ENCODE measurements around the gene EIF2B4.
A peak's percentile ranks its signal among the peaks of the same experiment; 100 is the strongest.

The EIF2B4 gene

GRCh38 chr2:27370026-27370815, at the start of gene EIF2B4, which contains the start of gene SNX17:
EIF2B4 (minus strand) TSS chr2:27370338; CDS start chr2:27370314, 24 bp downstream.
SNX17 (plus strand) TSS chr2:27370616; CDS start chr2:27370744, 128 bp downstream.
- peak; percentile 100 for DNase-seq

DNA sequence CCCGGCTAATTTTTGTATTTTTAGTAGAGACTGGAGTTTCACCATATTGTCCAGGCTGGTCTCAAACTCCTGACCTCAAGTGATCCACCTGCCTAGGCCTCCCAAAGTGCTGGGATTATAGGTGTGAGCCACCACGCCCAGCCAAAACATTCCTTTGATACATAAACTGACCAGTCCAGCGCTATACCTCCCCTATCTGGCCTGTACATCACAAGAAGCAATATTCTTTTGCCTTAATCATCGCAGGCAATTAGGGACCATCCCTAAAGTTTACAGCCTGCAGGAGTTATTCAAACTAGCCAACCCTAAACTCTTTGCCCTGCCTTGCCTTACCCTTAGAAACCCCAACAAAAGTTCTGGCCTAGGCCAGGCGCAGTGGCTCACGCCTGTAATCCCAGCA, 46.0 kb upstream of the EIF2B4 start:
- DNase-seq = no peak

DNA sequence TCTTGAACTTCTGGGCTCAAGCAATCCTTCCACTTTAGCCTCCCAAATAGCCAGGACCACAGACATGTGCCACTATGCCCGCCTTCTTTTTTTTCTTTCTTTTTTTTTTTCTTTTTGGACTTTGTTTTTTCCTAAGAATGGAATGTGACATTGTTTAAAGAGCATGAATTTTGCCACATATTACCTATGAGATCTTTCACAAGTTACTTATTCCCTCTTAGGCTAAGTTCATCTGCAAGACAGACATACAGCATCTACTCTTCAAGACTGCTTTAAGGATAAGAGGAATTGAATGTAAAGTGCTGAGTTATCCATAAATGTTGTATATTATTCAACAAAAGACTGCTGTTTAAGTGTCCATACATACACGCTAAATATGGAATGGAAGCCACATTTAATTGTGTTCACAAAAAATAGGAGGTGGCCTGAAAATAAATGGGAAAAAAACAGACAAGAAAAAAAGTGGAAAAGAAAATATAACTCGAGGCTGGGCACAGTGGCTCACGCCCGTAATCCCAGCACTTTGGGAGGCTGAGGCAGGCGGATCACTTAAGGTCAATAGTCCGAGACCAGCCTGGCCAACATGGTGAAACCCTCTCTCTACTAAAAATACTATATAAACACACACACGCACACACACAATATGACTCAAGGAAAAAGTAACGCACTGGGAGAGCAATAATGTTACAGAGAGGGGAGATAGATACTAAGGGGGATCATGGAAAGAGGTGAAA, 42.4 kb upstream of the EIF2B4 start:
- DNase-seq = no peak

GRCh38 chr2:27409321-27410073, 39.4 kb upstream of the EIF2B4 start, which contains the start of gene PPM1G:
PPM1G (minus strand) TSS chr2:27409591; CDS start chr2:27409422, 169 bp downstream.
- DNase-seq = peak; percentile 98

GRCh38 chr2:27408601-27409320, 38.6 kb upstream of the EIF2B4 start:
- DNase-seq = no peak

DNA sequence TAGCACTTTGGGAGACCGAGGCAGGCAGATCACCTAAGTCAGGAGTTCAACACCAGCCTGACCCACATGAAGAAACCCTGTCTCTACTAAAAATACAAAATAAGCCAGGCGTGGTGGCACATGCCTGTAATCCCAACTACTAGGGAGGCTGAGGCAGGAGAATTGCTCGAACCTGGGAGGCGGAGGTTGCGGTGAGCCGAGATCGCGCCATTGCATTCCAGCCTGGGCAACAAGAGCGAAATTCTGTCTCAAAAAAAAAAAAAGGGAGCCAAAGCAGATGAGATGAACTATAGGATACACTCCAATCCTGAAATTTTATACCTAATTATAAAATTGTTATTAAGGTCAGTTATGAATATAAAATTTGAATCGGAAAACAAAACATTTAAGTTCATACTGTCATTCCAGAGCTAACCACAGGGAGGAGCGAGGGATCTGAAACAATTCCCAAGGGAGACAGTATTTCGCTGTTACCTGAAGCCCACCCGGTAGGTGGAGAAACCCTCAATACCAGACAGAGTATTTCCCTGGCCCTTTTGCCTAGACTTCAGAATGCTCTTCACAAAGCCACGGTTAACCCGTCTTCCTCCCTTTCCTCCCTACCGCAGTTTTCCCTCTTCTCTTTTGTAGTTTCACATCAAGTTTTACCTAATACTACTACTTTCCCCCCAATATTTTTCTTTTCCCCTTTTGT, 37.8 kb upstream of the EIF2B4 start:
- DNase-seq = no peak

GRCh38 chr2:27400348-27401135, 30.4 kb upstream of the EIF2B4 start:
- DNase-seq = no peak

GRCh38 chr2:27398962-27399361, 28.8 kb upstream of the EIF2B4 start:
- DNase-seq = no peak

GRCh38 chr2:27393225-27393624, 23.1 kb upstream of the EIF2B4 start:
- DNase-seq = no peak

- no peak for DNase-seq
Measured at GRCh38 chr2:27390822-27391679, 20.9 kb upstream of the EIF2B4 start.

- DNase-seq = no peak
Measured at GRCh38 chr2:27381577-27382181, 11.5 kb upstream of the EIF2B4 start.

GRCh38 chr2:27380626-27381545, 10.7 kb upstream of the EIF2B4 start, which contains the start of gene ZNF513:
ZNF513 (minus strand) TSS chr2:27380734; CDS start chr2:27380526, 208 bp downstream.
- peak; percentile 85 for DNase-seq

- DNase-seq = no peak
Measured at GRCh38 chr2:27379836-27380625, 9.9 kb upstream of the EIF2B4 start.

DNA sequence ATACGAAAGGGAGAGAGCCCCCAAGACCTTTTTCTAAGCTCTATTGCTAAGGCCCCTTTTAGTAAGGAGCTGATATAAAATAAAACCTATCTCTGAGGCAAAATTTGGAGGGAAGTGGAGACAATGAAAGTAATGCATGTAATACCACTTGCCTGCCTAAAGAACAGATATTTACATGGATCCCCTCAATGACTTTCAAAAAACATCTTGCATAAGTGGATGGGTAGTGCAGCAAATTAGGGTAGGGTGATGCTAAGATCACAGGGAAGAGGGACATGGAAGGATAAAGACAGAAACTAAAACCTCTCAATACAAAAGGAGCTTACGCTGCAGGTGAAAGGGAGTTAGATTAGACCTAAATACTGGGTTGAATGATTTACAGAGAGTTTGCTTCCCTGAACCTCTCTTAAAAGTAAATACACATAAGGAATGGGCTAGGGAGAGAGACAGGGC, 9.3 kb upstream of the EIF2B4 start:
- no peak for DNase-seq

DNA sequence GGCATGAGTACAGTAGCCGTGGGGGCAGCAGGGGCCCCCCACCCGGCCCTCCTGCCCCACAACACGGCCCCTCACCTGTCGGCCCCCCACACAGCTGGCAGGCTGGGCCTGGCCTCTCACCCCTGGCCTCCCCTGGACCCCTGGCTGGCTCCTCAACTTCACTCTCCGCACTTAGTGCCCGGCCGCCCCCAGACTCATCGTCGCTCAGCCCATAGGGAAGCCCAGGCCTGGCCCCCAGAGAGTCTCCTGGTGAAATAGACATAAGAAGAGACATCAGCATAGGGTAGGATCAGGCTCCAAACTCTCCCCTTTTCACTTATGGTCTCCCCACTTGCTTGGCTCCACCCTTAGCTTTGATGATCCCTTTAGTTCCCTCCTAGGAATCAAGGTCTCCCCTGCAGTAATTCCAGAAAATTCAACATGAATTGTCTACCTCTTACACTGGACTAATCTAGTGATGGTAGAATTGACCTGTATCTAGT, 8.7 kb upstream of the EIF2B4 start:
- no peak for DNase-seq

GRCh38 chr2:27378096-27378808, 8.1 kb upstream of the EIF2B4 start:
- DNase-seq = no peak
